K562 (cell line): ENCODE data around the gene BRD3. TPM values are rescaled to one million over a fixed set of nuclear protein-coding genes. Genes with fewer than 3 reads are reported as not detected.

Source experiments
- ATAC-seq: fragments of 200-7000 bp; cut with Tn5 transposase; 3 replicates; pipeline ENCODE4 v1.9.1; 2020; ENCODE audit warnings: moderate library complexity
- BruUV-seq: library from RNA; stranded (reverse); fragments of 400-500 nt; replicated peaks from 2 replicates; lab custom pipeline; 2021; lab: Mats Ljungman, UMichigan
- CTCF ChIA-PET: fragments of 300-600 bp; formaldehyde crosslinking; extraction: SDS; loops from one replicate; lab custom pipeline; 2021; ENCODE audit warnings: low intra/inter-chr PET ratio; lab: Yijun Ruan, JAX
- POLR2A ChIA-PET: fragments of 300-600, 350-650 bp; sonication (Branson Sonifier 250); formaldehyde crosslinking; extraction: SDS; loops from one replicate; lab custom pipeline; 2021; ENCODE audit warnings: antibody characterized with exemption, inconsistent platforms; lab: Yijun Ruan, JAX
- DNase-seq, 4 experiments: peaks; one replicate each; pipeline versions ENCODE4 v3.0.0 to v3.0.0-alpha.2; 2011 to 2018; ENCODE audit warnings: low spot score in 3 of 4, mixed read lengths in 3 of 4; ENCODE audit errors: extremely low read depth in 1 of 4
- FAIRE-seq: peaks from 2 replicates; lab custom pipeline; 2011; peaks lifted over from hg19 to GRCh38; lab: Jason Lieb, UNC
- H2AFZ ChIP-seq: 2 replicates; pipeline ENCODE4 v1.6.0; 2011; ENCODE audit warnings: low read depth, low read length, control low read depth, inconsistent platforms
- H3K27ac ChIP-seq: fragments of 200-600 bp; 3 replicates; pipeline ENCODE4 v1.8.0; 2011; ENCODE audit warnings: low read depth, mild to moderate bottlenecking, control low read depth, inconsistent platforms, low read length, moderate library complexity, mixed read lengths; ENCODE audit errors: extremely low read depth
- H3K27me3 ChIP-seq, 2 experiments: fragments of 300-600 bp in 1 of 2; 2 replicates in 1 of 2; 3 replicates in 1 of 2; pipeline versions ENCODE4 v1.6.0 to v1.8.0; 2011; ENCODE audit warnings: inconsistent platforms in 2 of 2, low read length in 2 of 2, mild to moderate bottlenecking in 1 of 2, mixed read lengths in 1 of 2, moderate library complexity in 1 of 2; ENCODE audit not compliant: control insufficient read depth in 2 of 2, insufficient read depth in 2 of 2
- H3K36me3 ChIP-seq: fragments of 300-600 bp; 3 replicates; pipeline ENCODE4 v1.8.0; 2011; ENCODE audit warnings: mild to moderate bottlenecking, low read length, inconsistent platforms; ENCODE audit not compliant: control insufficient read depth, insufficient read depth
- H3K4me1 ChIP-seq, 2 experiments: fragments of 200-600 bp in 1 of 2; replicated peaks in 1 of 2; 2 replicates in 1 of 2; 3 replicates in 1 of 2; pipeline versions ENCODE4 v1.5.1 to v1.8.0; 2011; ENCODE audit warnings: inconsistent platforms in 2 of 2, low read length in 2 of 2, mild to moderate bottlenecking in 1 of 2, mixed read lengths in 1 of 2, moderate library complexity in 1 of 2; ENCODE audit not compliant: control insufficient read depth in 2 of 2, insufficient read depth in 2 of 2
- H3K4me2 ChIP-seq: 2 replicates; pipeline ENCODE4 v1.6.1; 2011; ENCODE audit warnings: low read length, control low read depth, inconsistent platforms, mixed read lengths; ENCODE audit not compliant: insufficient read depth
- H3K4me3 ChIP-seq: fragments of 200-600 bp; sonication (generic), shearing (Covaris generic); 2 replicates; pipeline ENCODE4 v1.5.1; 2016; ENCODE audit warnings: control low read depth, inconsistent platforms
- H3K79me2 ChIP-seq: fragments of 200-600 bp; 3 replicates; pipeline ENCODE4 v1.8.0; 2011; ENCODE audit warnings: low read length, inconsistent platforms; ENCODE audit not compliant: control insufficient read depth, insufficient read depth
- H3K9ac ChIP-seq, 2 experiments: 2 replicates each; pipeline versions ENCODE4 v1.6.0 to v1.6.1; 2011; ENCODE audit warnings: low read depth in 2 of 2, low read length in 2 of 2, control low read depth in 1 of 2, inconsistent platforms in 1 of 2, mild to moderate bottlenecking in 1 of 2, mixed read lengths in 1 of 2; ENCODE audit not compliant: insufficient read depth in 1 of 2
- H3K9me1 ChIP-seq: one replicate; pipeline ENCODE4 v1.6.0; 2011; ENCODE audit warnings: inconsistent platforms, mild to moderate bottlenecking, low read length, moderate library complexity; ENCODE audit not compliant: control insufficient read depth, insufficient read depth
- H3K9me3 ChIP-seq: replicated peaks from 2 replicates; pipeline ENCODE4 v1.5.1; 2011; ENCODE audit warnings: low read depth, low read length, inconsistent platforms; ENCODE audit not compliant: control insufficient read depth, insufficient read depth
- H4K20me1 ChIP-seq: replicated peaks from 2 replicates; pipeline ENCODE4 v1.6.1; 2011; ENCODE audit warnings: low read length, inconsistent platforms, mixed read lengths; ENCODE audit not compliant: control insufficient read depth, insufficient read depth
- CAMTA2 ChIP-seq: fragments of 250-450 bp; sonication (Bioruptor Pico); conservative IDR thresholded peaks from 2 replicates; pipeline ENCODE4 v1.5.1; 2022
- TFE3 ChIP-seq: fragments of 450-650 bp; formaldehyde crosslinking; IDR thresholded peaks from 2 replicates; pipeline ENCODE4 v1.4.0; 2020; ENCODE audit warnings: mild to moderate bottlenecking, mixed read lengths
- ZNF740 ChIP-seq, 3 experiments: fragments of 200-800 bp in 1 of 3; sonication (Bioruptor generic) in 1 of 3; sonication (generic) in 1 of 3; formaldehyde crosslinking in 1 of 3; IDR thresholded peaks; 2 replicates each; pipeline versions ENCODE4 v1.6.1 to v1.8.0; 2016 to 2022; ENCODE audit warnings: mild to moderate bottlenecking in 2 of 3, missing compliant biosample characterization in 2 of 3, missing genetic modification characterization in 2 of 3, missing genetic modification reagents in 1 of 3
- WGBS: fragments of 100-300 bp; shearing (Covaris generic); methylation state at CpG from one replicate; pipeline ENCODE4 v1.1.6; 2016; ENCODE audit warnings: low coverage, mixed read lengths; ENCODE audit not compliant: insufficient coverage; ENCODE audit errors: missing lambda C conversion rate; 5-methylcytosine and 5-hydroxymethylcytosine counted together
- in situ Hi-C: fragments of 300-500 bp; cut with MboI; formaldehyde crosslinking; loops from 4 replicates; pipeline ENCODE4 v1.15.0; 2018; ENCODE audit warnings: inconsistent platforms, mixed read lengths
- intact Hi-C: fragments of 100-400 bp; cut with micrococcal nuclease; formaldehyde crosslinking; loops from 2 replicates; pipeline ENCODE4 v1.14.2; 2022
- polyA plus RNA-seq, 8 experiments: library from polyadenylated mRNA; depleted of rRNA in 4 of 8; stranded (reverse) in 5 of 8; unstranded in 3 of 8; fragments of >200 nt; fragmentation: Nextera tagmentation in 2 of 8; fragmentation: Illumina TruSeq in 1 of 8; extraction: Ambion mirVana in 2 of 8; extraction: Trizol in 1 of 8; gene quantifications; 2 replicates each; pipeline versions ENCODE4 v1.2.1 to v1.2.3, GENCODE V29; 2011 to 2014; ENCODE audit warnings: inconsistent platforms in 1 of 8, missing spikeins in 1 of 8
- total RNA-seq, 7 experiments: library from RNA; depleted of rRNA in 6 of 7; stranded (reverse); fragments of >200 nt in 6 of 7; fragmentation: Illumina TruSeq in 2 of 7; extraction: Trizol in 2 of 7; gene quantifications; 2 replicates each; pipeline versions ENCODE4 v1.2.1 to v1.2.3, GENCODE V29; 2011 to 2021; ENCODE audit warnings: low replicate concordance in 1 of 7

BRD3 gene
- total and polyA plus RNA-seq, 9 of the 15 experiments (the other 6 are each of a cell fraction or from before 2014, with no cell fraction given), result 0.82 to 37.1 (median 4.2) TPM

GRCh38 chr9:134011401-134011800 is 56.4 kb downstream of the BRD3 start:
- ATAC-seq, result no peak
- Histone ChIP-seq H3K36me3 (no peaks in the 10 kb centered on the region), H3K4me3 (no peak overlapping the region), H3K4me1 (peaks cover 0 to 3% of the 10 kb centered on the region in 2 experiments; a peak in 1 of 5 replicates), H3K79me2 (no peaks in the 10 kb centered on the region), H3K9me1 (no peaks in the 10 kb centered on the region), H3K27ac (no peak overlapping the region), H3K9me3 (peaks cover 3% of the 10 kb centered on the region; the same call in 1 of the 2 replicates), H2AFZ (no peak overlapping the region), H3K27me3 (peaks cover 21 to 31% of the 10 kb centered on the region in 2 experiments), H4K20me1 (no peaks in the 10 kb centered on the region), H3K9ac (no peak overlapping the region), H3K4me2 (no peak overlapping the region)
- ChIA-PET CTCF (no interaction called here), POLR2A (no interaction called here)
- no peak for FAIRE-seq
- intact Hi-C loops, result no loop called here
- no peak for DNase-seq
- peak; percentile 60 for TF ChIP-seq TFE3 (CRISPR knock-in tag)
- no peak for TF ChIP-seq CAMTA2 (CRISPR knock-in tag)
- no peak for TF ChIP-seq ZNF740 (CRISPR knock-in tag; IDR thresholded peaks at IDR 0.05)
- no peak for TF ChIP-seq ZNF740 (tag; IDR thresholded peaks at IDR 0.05)
- in situ Hi-C loops, result no loop called here
- BruUV-seq, result no TSS peak
- WGBS, result 0% methylated on average over 6 of the region's 6 CpGs
